Measurements from ENCODE around the gene SMPDL3B.

- TF ChIP-seq, protein P1, sequence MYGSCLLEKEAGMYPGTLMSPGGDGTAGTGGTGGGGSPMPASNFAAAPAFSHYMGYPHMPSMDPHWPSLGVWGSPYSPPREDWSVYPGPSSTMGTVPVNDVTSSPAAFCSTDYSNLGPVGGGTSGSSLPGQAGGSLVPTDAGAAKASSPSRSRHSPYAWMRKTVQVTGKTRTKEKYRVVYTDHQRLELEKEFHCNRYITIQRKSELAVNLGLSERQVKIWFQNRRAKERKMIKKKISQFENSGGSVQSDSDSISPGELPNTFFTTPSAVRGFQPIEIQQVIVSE (CRISPR knock-in tag; IDR thresholded peaks at IDR 0.05; ENCODE audit: borderline replicate concordance): no peak
- TF ChIP-seq, protein P2, sequence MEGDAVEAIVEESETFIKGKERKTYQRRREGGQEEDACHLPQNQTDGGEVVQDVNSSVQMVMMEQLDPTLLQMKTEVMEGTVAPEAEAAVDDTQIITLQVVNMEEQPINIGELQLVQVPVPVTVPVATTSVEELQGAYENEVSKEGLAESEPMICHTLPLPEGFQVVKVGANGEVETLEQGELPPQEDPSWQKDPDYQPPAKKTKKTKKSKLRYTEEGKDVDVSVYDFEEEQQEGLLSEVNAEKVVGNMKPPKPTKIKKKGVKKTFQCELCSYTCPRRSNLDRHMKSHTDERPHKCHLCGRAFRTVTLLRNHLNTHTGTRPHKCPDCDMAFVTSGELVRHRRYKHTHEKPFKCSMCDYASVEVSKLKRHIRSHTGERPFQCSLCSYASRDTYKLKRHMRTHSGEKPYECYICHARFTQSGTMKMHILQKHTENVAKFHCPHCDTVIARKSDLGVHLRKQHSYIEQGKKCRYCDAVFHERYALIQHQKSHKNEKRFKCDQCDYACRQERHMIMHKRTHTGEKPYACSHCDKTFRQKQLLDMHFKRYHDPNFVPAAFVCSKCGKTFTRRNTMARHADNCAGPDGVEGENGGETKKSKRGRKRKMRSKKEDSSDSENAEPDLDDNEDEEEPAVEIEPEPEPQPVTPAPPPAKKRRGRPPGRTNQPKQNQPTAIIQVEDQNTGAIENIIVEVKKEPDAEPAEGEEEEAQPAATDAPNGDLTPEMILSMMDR (IDR thresholded peaks at IDR 0.05): no peak
- no peak for TF ChIP-seq CREB1 (CRISPR knock-in tag; IDR thresholded peaks at IDR 0.05)
- no peak for TF ChIP-seq USF1 (CRISPR knock-in tag; IDR thresholded peaks at IDR 0.05)
- TF ChIP-seq ZNF416 (CRISPR knock-in tag; IDR thresholded peaks at IDR 0.05): no peak
- TF ChIP-seq PRDM15 (CRISPR knock-in tag; IDR thresholded peaks at IDR 0.05): no peak
- no peak for TF ChIP-seq ZNF423 (CRISPR knock-in tag; IDR thresholded peaks at IDR 0.05)
- no peak for TF ChIP-seq TEAD4 (CRISPR knock-in tag; IDR thresholded peaks at IDR 0.05)
These were observed 59.3 kb downstream of the SMPDL3B start for GRCh38 chr1:27994060-27994459.
